HG02588 (cell line): ENCODE results near the gene OR11H7.
"Not testable (repeated sequence)": the region's sequence is repeated elsewhere in the genome, so short reads cannot be mapped to it uniquely, and the experiment has no call there.

Experiments used
- ATAC-seq: cut with Tn5 transposase; IDR thresholded peaks from one replicate; pipeline ENCODE4 v1.9.1; 2021; ENCODE audit warnings: mild to moderate bottlenecking, moderate library complexity; ENCODE audit not compliant: unreplicated experiment

Gene OR11H7

DNA sequence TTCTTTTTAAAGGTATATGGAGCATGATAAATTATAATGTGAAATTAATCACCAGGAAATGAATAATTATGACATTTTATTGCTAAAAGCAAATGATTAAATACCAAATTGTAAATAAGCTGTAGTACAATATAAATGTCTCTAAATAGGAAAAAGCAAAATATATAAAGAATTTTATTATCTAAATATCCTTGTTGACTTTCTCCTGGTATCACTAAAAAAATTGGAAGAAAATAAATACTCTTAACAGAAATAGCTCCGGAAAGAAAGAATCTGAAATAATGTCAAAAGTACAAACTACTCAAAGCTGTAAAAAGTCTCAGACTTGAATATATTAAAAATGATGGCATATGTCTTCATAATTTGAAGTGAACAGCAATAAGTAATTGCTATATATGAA, at the start of gene OR11H7:
Gene OR11H7 (plus strand): TSS at position 301 of the 400 bp plus-strand sequence.
- no peak for ATAC-seq

GRCh38 chr14:20179218-20179617, 49.6 kb upstream of the OR11H7 start:
- ATAC-seq: no peak

GRCh38 chr14:20179880-20180279, 48.9 kb upstream of the OR11H7 start:
- no peak for ATAC-seq

GRCh38 chr14:20180486-20180885, 48.3 kb upstream of the OR11H7 start:
- no peak for ATAC-seq

DNA sequence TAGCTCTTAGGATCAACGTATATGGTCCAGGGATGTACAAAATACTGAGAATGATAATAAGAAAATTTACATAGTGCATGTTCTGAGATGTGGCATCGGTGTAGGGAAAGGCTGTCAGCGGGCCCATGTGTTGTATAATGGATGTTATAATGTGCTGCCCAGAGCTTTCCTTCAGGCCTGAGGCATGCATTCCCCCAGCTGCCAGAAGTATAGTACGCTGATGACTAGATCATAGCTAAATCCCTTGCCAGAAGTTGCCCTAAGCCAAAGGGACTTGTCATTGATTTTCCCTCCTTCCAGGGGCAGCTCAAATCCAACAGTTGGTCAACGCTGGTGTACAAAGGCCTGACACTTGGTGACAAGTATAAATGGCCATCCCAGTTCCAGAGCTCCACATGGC, 44.6 kb upstream of the OR11H7 start:
- ATAC-seq: no peak

DNA sequence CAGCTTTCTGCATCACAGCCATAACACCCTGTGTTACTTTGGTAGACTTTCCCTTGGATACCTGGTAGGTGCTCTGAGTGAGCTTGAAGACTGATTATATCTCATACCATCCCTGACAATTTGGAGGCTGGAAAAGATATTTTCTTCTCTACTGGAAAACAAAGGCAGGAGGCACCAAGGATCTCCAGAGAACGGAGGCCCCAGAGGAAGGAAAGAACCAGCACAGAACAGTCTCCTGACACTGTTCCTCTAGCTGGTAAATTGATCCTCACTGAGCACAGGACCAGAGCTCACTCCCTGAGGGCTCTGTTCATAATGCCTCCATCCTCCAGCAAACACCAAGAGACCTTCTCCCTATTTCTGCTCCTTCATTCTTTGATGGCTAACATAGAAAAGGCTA, 38.2 kb upstream of the OR11H7 start, which contains the start of gene OR11G2:
Gene OR11G2 (plus strand): TSS at position 301 of the 400 bp plus-strand sequence. CDS start 6,542 bp downstream, outside the sequence.
- ATAC-seq: no peak

DNA sequence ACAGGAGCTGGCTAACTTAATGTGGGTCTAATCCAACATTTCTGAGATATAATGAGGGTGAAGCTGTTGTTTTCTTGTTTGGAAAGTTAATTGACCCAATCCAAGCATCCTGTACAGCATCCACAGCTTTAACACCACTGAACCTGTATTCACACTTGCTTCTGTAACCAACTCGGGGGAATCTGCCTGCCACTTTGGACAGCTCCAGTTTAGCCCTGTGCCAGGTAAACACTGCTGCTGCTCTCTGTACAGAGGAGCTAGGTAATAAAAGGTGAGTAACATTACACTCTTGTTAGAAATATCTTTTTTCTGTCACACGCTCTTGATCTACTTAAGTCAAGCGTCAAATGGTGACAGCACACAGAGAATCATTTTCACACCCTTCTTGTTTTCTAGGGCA, 37.4 kb upstream of the OR11H7 start:
- no peak for ATAC-seq

DNA sequence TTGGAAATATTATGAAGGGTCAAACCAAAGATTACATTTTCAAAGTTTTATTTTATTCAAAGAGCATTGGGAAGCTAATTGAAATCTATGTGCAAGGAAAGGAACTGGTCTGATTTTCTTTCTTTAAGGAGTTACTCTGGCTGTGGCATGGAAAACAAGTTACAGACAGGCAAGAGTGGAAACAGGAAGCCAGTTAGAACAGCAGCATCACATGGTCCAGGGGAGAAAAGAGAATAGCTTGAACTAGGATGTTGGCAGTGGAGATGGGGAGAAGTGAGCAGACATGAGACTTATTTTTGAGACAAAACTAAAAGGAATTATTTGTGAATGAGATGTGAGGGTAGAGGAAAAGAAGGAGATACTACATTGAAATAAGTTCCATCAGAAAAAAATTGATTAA, 34.7 kb upstream of the OR11H7 start:
- no peak for ATAC-seq

DNA sequence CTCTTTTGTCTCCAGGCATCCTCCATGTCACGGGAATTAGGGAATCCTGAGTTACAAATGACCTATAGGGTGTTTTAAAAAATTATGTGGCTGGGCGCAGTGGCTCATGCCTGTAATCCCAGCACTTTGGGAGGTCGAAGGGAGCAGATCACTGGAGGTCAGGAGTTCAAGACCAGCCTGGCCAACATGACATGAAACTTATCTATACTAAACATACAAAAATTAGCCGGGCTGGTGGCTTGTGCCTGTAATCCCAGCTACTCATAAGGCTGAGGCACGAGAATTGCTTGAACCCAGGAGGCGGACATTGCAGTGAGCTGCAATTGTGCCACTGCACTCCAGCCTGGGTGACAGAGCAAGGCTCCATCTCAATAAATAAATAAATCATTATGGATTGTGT, 33.6 kb upstream of the OR11H7 start:
- ATAC-seq: not testable (repeated sequence)

DNA sequence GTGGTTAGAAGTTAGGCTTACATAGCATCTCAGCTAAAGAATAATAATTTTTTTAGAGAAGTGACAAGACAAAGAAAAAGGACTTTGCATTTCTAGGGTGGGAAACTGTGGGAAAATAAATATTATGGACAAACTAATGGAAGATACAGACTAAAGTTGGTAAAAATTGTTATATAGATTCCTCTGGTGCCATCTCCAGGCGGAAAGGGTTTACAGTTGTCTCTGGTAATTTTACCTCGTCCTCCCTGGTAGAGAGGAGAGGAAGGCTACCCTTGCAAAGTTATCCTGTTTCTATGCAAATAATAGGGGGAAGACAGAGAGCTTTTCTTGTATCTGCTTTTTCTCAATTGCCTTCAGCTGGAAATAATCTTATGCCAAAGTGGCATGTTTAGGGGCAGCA, 32.9 kb upstream of the OR11H7 start:
- ATAC-seq: no peak

GRCh38 chr14:20197459-20197858, 31.3 kb upstream of the OR11H7 start:
- ATAC-seq: no peak

DNA sequence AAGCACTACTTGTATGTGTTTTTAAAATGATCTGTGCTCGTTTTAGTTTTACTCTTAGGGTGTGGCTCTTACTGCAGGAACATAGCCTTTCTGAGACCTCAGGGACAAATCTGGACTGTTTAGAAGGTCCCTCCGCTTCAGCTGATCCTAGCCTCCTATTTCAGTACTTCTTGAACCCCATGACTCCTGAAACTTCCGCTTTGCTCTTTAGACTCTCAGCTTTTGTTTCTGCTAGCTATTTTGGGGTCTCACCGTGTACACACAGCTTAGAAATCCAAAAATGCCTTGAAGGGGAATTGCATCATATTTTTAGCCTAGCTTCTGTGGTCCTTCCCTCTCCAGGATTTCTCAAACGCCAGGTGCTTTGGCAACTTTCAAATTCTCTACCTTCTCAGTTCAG, 29.8 kb upstream of the OR11H7 start:
- ATAC-seq: no peak

DNA sequence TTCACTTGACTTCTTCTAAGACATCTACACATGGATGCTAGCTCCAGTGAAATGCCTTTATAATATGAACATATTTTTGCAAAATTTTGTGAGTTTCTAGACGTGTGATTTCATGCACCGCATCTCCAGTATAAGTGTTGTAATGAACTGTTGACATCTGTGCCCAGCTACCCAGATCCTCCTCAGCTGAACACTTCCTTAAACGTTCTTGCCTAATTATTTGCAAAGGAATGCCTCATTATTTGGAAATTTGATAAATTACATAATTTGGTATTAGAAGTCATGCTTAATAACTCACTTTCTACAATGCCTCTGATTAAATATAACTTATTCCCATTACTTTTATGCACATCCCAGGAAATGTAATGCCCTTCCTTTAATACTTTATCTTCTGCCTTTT, 24.1 kb upstream of the OR11H7 start:
- ATAC-seq: no peak

GRCh38 chr14:20209595-20209994, 19.2 kb upstream of the OR11H7 start:
- no peak for ATAC-seq

- ATAC-seq: not testable (repeated sequence)
These were observed 16.4 kb upstream of the OR11H7 start for GRCh38 chr14:20212406-20212805.

DNA sequence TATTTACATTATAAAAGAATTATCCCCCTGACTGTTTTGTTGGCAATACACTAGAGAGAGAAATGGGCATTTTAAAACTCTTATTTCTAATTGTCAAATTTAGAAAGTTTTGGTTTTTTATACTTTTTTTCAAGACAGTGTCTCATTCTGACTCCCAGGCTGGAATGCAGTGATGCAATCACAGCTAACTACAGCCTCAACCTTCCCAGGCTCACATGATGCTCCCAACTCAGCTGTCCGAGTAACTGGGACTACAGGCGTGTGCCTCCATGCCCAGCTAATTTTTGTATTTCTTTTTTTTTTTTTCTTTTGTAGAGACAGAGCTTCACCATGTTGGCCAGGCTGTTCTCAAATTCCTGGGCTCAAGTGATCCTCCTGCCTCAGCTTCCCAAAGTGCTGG, 13.6 kb upstream of the OR11H7 start:
- ATAC-seq: no peak

DNA sequence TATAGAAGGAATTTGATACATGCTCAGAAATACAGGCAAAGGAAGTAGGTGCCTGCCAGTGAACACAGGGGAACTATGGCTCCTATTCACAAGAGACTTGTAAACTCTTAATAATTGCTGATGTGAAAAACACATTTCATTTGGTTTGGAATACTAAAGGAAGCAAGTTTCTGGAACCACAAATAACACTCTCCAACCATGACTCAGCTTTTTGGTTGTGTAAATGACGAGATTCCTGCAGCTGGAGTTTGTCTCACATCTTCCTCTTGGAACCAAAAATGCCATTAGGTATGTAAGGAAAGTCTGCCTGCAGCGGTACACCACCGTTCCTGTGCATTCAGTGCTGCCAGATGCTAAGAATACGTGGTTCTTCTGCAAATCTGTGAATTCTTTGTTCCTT, 9.7 kb upstream of the OR11H7 start:
- no peak for ATAC-seq

DNA sequence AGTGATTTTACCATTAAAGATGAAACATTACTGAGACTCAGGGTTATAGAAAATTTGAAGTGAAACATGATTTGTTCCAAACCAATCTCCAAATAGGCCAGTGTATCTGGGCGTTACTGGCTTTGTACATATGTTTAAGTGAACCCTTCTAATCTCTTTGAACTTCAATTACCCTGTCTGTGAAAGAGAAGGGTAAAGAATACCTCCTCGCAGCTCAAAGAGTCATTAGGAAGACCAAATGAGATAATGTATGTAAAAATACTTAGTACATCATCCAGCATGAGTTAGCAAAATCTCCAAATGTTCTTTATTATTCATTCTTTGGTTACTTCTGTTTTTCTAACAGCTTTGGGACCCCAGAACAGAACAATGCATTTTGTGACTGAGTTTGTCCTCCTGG, 5.4 kb upstream of the OR11H7 start, which contains the start of gene OR11H6:
Gene OR11H6 (plus strand): TSS at position 301 of the 400 bp plus-strand sequence. CDS start 0 bp downstream, at position 301.
- ATAC-seq: no peak

GRCh38 chr14:20235415-20235814, 6.6 kb downstream of the OR11H7 start:
- ATAC-seq: not testable (repeated sequence)

DNA sequence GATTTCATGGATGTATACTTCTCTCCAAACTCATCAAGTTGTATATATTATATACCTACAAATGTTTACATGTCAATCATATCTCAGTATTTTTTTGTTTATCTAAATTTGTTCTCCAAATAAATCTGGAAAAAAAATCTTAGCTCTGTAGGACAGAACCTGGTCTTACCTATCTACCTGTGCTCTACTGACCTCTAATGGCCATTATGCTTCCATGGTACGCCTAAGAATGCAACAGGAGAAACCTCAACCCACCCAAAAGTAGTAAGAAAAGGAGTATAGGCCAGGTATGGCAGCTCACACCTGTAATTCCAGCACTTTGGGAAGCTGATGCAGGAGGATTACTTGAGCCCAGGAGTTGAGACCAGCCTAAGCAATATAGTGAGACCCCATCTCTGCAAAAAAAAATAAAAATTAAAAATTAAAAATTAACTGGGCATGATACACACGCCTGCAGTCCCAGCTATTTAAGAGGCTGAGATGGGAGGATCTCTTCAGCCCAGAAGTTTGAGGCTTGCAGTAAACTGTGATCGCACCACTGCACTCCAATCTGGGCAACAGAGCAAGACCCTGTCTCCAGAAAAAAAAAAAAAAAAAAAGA, 19.0 kb downstream of the OR11H7 start:
- ATAC-seq: no peak

GRCh38 chr14:20262642-20263128, 33.9 kb downstream of the OR11H7 start:
- no peak for ATAC-seq

DNA sequence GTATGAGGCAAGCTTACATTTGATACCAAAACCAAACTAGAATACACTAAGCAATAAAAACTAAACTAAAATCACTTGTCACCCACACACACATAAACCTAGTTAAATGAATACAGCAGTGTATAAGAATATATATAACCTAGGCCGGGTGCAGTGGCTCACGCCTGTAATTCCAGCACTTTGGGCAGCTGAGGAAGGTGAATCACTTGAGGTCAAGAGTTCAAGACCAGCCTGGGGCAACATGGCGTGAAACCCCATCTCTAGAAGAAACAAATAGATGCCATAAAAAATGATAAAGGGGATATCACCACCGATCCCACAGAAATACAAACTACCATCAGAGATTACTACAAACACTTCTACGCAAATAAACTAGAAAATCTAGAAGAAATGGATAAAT, 35.6 kb downstream of the OR11H7 start:
- ATAC-seq: not testable (repeated sequence)

DNA sequence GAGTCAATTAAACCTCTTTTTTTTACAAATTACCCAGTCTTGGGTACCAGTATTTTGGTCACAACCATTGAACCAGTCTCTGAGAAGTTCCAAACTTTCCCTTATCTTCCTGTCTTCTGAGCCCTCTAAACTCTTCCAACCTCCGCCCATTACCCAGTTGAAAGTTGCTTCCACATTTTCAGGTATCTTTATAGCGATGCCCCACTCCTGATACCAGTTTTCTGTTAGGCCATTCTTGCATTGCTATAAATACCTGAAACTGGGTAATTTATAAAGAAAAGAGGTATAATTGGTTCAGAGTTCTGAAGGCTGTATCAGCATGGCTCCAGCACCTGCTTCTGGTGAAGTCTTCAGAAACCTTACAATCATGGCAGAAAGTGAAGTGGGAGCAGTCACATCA, 45.3 kb downstream of the OR11H7 start:
- ATAC-seq: no peak
